ENCODE results near the gene THAP10. TPM values are rescaled to one million over a fixed set of nuclear protein-coding genes. Genes with fewer than 3 reads are reported as not detected.

Gene THAP10
- total and polyA plus RNA-seq, 2 donors from 2014 or later, result 3.4 to 3.5 TPM

GRCh38 chr15:70852501-70853317, 39.5 kb downstream of the THAP10 start:
- Histone ChIP-seq H3K36me3 (ENCODE audit: control insufficient read depth in 2 of 3, insufficient read depth in 3 of 3, low read length in 3 of 3) (no peaks in the 10 kb centered on the region), H3K4me1 (ENCODE audit: control insufficient read depth in 2 of 3, insufficient read depth in 2 of 3, low read depth in 1 of 3, low read length in 3 of 3) (peaks cover 0 to 9% (median 0%) of the 10 kb centered on the region in 3 donors), H3K9ac (ENCODE audit: low read length in 3 of 3) (peak overlapping the region in 2 of 3 donors; percentile 72 to 81), H3K27ac (ENCODE audit: low read depth in 2 of 2, low read length in 2 of 2) (peak overlapping the region in 1 of 2 donors; percentile 76), H3K27me3 (ENCODE audit: control insufficient read depth, insufficient read depth, low read length) (no peaks in the 10 kb centered on the region), H3K4me3 (ENCODE audit: low read length in 3 of 3) (peak overlapping the region; percentile 70 to 87 (median 83)), H3K9me3 (ENCODE audit: control insufficient read depth in 2 of 3, insufficient read depth in 1 of 3, low read length in 3 of 3) (no peaks in the 10 kb centered on the region)
- no peak for DNase-seq
- no peak for TF ChIP-seq CTCF (IDR thresholded peaks at IDR 0.05; ENCODE audit: borderline replicate concordance, extremely low read depth, insufficient read depth)
- intact Hi-C loops (cut with DNase I), result no loop called here
- FAIRE-seq, result no peak

- Histone ChIP-seq H3K27ac (ENCODE audit: low read depth in 2 of 2, low read length in 2 of 2) (no peak overlapping the region), H3K27me3 (ENCODE audit: control insufficient read depth, insufficient read depth, low read length) (no peaks in the 10 kb centered on the region), H3K9ac (ENCODE audit: low read length in 3 of 3) (peak overlapping the region in 1 of 3 donors; percentile 8), H3K9me3 (ENCODE audit: control insufficient read depth in 2 of 3, insufficient read depth in 1 of 3, low read length in 3 of 3) (no peaks in the 10 kb centered on the region), H3K4me3 (ENCODE audit: low read length in 3 of 3) (no peak overlapping the region), H3K4me1 (ENCODE audit: control insufficient read depth in 2 of 3, insufficient read depth in 2 of 3, low read depth in 1 of 3, low read length in 3 of 3) (peaks cover 0 to 9% (median 0%) of the 10 kb centered on the region in 3 donors), H3K36me3 (ENCODE audit: control insufficient read depth in 2 of 3, insufficient read depth in 3 of 3, low read length in 3 of 3) (no peaks in the 10 kb centered on the region)
- intact Hi-C loops (cut with DNase I), result no loop called here
- FAIRE-seq (no peak), DNase-seq (no peak)
- TF ChIP-seq CTCF (IDR thresholded peaks at IDR 0.05; ENCODE audit: borderline replicate concordance, extremely low read depth, insufficient read depth), result no peak
Observed at GRCh38 chr15:70851889-70852288, 40.3 kb downstream of the THAP10 start.

DNA sequence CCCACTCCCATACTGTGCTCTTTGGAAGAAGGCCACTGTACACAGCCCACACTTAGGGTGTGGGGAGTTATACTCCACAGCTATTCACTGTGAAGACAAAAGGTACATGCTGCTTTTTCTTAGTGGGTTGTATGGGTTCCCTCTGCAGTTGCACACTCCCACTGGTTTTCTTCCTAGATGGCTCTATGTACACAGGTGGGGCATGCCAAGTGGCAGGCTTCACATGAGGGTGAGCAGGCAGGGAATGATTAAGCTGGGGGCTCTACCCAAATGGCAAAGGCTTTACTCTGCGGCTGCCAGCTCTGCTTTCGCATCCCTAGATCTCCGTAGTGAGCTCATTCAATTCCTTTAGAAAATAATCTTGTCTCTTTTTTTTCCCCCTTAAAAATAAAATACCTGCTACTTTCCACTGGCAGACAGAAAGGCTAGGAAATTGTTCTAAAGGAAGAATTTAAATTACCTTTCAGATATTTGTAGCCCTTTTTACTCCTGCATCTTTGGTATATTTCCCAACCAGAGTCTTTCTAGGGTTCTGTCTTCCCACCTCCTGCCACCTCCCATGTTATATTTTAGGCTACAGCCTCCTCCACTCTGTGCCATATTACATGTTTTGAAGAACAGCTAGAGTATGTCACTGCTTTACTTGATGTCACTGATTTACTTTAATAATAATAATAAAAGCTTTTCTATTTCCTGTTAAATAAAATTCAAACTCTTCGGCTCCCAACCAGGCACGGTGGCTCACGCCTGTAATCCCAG, 46.5 kb downstream of the THAP10 start:
- FAIRE-seq (no peak), DNase-seq (no peak)
- no peaks in the 10 kb centered on the region for H3K36me3 ChIP-seq (ENCODE audit: control insufficient read depth in 2 of 3, insufficient read depth in 3 of 3, low read length in 3 of 3)
- no peak overlapping the region for H3K4me3 ChIP-seq (ENCODE audit: low read length in 3 of 3)
- H3K9ac ChIP-seq (ENCODE audit: low read length in 3 of 3), result no peak overlapping the region
- no peak for TF ChIP-seq CTCF (IDR thresholded peaks at IDR 0.05; ENCODE audit: borderline replicate concordance, extremely low read depth, insufficient read depth)
- no peaks in the 10 kb centered on the region for H3K4me1 ChIP-seq (ENCODE audit: control insufficient read depth in 2 of 3, insufficient read depth in 2 of 3, low read depth in 1 of 3, low read length in 3 of 3)
- H3K27me3 ChIP-seq (ENCODE audit: control insufficient read depth, insufficient read depth, low read length), result no peaks in the 10 kb centered on the region
- H3K27ac ChIP-seq (ENCODE audit: low read depth in 2 of 2, low read length in 2 of 2), result no peak overlapping the region
- intact Hi-C loops (cut with DNase I), result loop anchor here (10.0 kb wide), 1 partner anchor 59 kb away; no protein-coding TSS in a partner anchor
- H3K9me3 ChIP-seq (ENCODE audit: control insufficient read depth in 2 of 3, insufficient read depth in 1 of 3, low read length in 3 of 3), result no peaks in the 10 kb centered on the region
